Spleen (tissue), 7 donors: Measurements from ENCODE around the gene KCNJ16.

Source experiments
- CTCF ChIP-seq, 11 experiments: fragments of 200-600 bp in 7 of 11; fragments of 450-650 bp in 4 of 11; sonication (generic) in 4 of 11; IDR thresholded peaks in 8 of 11; conservative IDR thresholded peaks in 3 of 11; 1 replicate in 7 of 11; 2 replicates in 4 of 11; pipeline versions ENCODE4 v1.4.0 to v1.8.0; 2016 to 2021; ENCODE audit warnings: antibody characterized with exemption in 11 of 11, inconsistent platforms in 4 of 11, mild to moderate bottlenecking in 1 of 11
- POLR2A ChIP-seq, 3 donors: fragments of 450-650 bp; IDR thresholded peaks; one replicate each; pipeline ENCODE4 v1.5.1; 2017; ENCODE audit warnings: antibody characterized with exemption in 3 of 3, mild to moderate bottlenecking in 1 of 3
- donor health status: DM: no; HTN: no; CAD: no; lungs with moderate emphysema.
- donor health status: DM: no; HTN: no; CAD: no.
- donor health status: DM: no; HTN: no; CAD: no.

DNA sequence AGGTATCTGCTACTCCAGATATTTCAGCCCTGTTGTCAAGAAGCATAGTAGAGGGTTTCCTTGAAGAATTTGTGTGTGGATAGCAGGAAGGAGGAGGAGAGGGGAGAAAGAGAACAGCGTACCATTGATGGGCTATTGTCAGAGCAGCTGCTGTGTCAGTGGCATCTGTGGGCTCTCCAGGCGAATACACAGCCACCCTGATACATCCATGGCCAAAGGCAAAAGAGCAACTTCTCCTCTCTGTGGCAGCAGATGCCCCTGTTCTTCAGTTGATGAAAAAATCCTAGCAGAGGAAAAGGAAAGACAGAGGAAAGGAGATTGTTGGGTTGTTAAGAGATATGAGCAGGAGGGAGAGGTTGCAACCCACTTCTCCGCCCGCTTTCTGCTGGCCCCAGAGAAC, 82.1 kb downstream of the KCNJ16 start:
- no peak for TF ChIP-seq CTCF (IDR thresholded peaks at IDR 0.05 in 8 of 11, conservative IDR thresholded peaks at IDR 0.05 in 3 of 11)
- TF ChIP-seq POLR2A (IDR thresholded peaks at IDR 0.05): no peak
